Endothelial cell of umbilical vein (primary cell): ENCODE results near the gene AP1G1.

Experiments used
- EZH2 ChIP-seq: IDR thresholded peaks from 2 replicates; pipeline ENCODE4 v1.6.1; 2012; ENCODE audit warnings: borderline replicate concordance, low read depth, mild to moderate bottlenecking, moderate library complexity, low read length, inconsistent platforms; ENCODE audit not compliant: severe bottlenecking
- FOS ChIP-seq: IDR thresholded peaks from 2 replicates; pipeline ENCODE4 v1.6.1; 2011; ENCODE audit warnings: mild to moderate bottlenecking, low read length, moderate library complexity, borderline replicate concordance; ENCODE audit not compliant: insufficient read depth
- GATA2 ChIP-seq: IDR thresholded peaks from 2 replicates; pipeline ENCODE4 v1.7.0; 2011; ENCODE audit warnings: low read depth, mild to moderate bottlenecking, moderate library complexity, mixed read lengths, low read length; ENCODE audit not compliant: insufficient read length, insufficient read depth
- JUN ChIP-seq: IDR thresholded peaks from 2 replicates; pipeline ENCODE4 v1.6.1; 2011; ENCODE audit warnings: borderline replicate concordance, low read depth; ENCODE audit not compliant: insufficient read length, insufficient read depth
- MAX ChIP-seq: IDR thresholded peaks from 2 replicates; pipeline ENCODE4 v1.6.1; 2011; ENCODE audit not compliant: insufficient read depth, insufficient read length
- POLR2A ChIP-seq: IDR thresholded peaks from 2 replicates; pipeline ENCODE4 v1.6.1; 2012; ENCODE audit warnings: low read depth, mild to moderate bottlenecking, control low read depth, low read length
- POLR2AphosphoS5 ChIP-seq: IDR thresholded peaks from 2 replicates; pipeline ENCODE4 v1.6.1; 2012; ENCODE audit warnings: low read depth, mild to moderate bottlenecking, control low read depth, low read length, moderate library complexity; ENCODE audit not compliant: insufficient read depth
- TF ChIP-seq, protein P1 (sequence below), 2 donors: IDR thresholded peaks; 1 replicate in 1 of 2; 2 replicates in 1 of 2; pipeline ENCODE4 v1.5.1; 2011; ENCODE audit warnings: low read length in 2 of 2, mild to moderate bottlenecking in 2 of 2, moderate library complexity in 2 of 2, control low read depth in 1 of 2, inconsistent platforms in 1 of 2, low read depth in 1 of 2; ENCODE audit not compliant: insufficient read depth in 1 of 2; ENCODE audit errors: extremely low read depth in 1 of 2

DNA sequence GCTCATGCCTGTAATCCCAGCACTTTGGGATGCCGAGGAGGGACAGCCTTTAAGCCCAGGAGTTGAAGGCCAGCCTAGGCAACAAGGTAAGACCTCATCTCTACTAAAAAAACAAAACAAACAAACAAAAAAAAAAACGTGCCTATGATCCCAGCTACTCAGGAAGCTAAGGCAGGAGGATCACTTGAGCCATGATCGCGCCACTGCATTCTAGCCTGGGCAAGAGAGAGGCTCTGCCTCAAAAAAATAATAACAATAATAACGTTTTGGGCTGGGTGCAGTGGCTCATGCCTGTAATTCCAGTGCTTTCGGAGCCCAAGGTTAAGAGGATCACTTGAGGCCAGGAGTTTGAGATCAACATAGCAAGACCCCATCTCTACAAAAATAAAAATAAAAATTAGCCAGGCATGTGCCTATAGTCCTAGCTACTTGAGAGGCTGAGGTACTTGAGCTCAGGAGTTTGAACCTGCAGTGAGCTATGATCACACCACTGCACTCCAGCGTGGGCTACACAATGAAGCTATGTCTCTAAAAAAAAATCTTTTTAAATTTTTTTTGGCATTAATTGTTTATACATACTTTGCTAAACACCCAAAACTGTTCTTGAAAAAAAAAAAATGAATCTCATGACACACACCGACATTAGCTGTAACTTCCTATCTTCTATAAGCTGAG is 87.4 kb downstream of the AP1G1 start:
- TF ChIP-seq EZH2 (no peak), POLR2AphosphoS5 (no peak), MAX (no peak), POLR2A (no peak), GATA2 (no peak), JUN (no peak), FOS (no peak)
- TF ChIP-seq, protein P1, sequence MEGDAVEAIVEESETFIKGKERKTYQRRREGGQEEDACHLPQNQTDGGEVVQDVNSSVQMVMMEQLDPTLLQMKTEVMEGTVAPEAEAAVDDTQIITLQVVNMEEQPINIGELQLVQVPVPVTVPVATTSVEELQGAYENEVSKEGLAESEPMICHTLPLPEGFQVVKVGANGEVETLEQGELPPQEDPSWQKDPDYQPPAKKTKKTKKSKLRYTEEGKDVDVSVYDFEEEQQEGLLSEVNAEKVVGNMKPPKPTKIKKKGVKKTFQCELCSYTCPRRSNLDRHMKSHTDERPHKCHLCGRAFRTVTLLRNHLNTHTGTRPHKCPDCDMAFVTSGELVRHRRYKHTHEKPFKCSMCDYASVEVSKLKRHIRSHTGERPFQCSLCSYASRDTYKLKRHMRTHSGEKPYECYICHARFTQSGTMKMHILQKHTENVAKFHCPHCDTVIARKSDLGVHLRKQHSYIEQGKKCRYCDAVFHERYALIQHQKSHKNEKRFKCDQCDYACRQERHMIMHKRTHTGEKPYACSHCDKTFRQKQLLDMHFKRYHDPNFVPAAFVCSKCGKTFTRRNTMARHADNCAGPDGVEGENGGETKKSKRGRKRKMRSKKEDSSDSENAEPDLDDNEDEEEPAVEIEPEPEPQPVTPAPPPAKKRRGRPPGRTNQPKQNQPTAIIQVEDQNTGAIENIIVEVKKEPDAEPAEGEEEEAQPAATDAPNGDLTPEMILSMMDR (IDR thresholded peaks at IDR 0.05; ENCODE audit: extremely low read depth in 1 of 2, insufficient read depth in 1 of 2, low read depth in 1 of 2, low read length in 2 of 2): no peak
